Measurements from ENCODE around the gene SYNC. TPM values are rescaled to one million over a fixed set of nuclear protein-coding genes. Genes with fewer than 3 reads are reported as not detected.
"Not testable (repeated sequence)": the region's sequence is repeated elsewhere in the genome, so short reads cannot be mapped to it uniquely, and the experiment has no call there.

The SYNC gene
- total RNA-seq, 1 donor from 2014 or later: 71.8 TPM

GRCh38 chr1:32642292-32642827 lies 60.2 kb downstream of the SYNC start:
- not testable (repeated sequence) for DNase-seq

- DNase-seq: no peak
Observed at GRCh38 chr1:32639489-32640075, 63.0 kb downstream of the SYNC start.

- no peak for DNase-seq
Observed at GRCh38 chr1:32636914-32637645, 65.5 kb downstream of the SYNC start.

GRCh38 chr1:32635508-32636277 lies 66.9 kb downstream of the SYNC start:
- no peak for DNase-seq

- DNase-seq: no peak
Observed at GRCh38 chr1:32632829-32633228, 69.7 kb downstream of the SYNC start.

GRCh38 chr1:32630173-32630572 lies 72.4 kb downstream of the SYNC start:
- DNase-seq: not testable (repeated sequence)

Small RNA genes within 50 kb of the gene (small RNA-seq; reads per million reads assigned to genes)
- not detected for gene RF00019 (ENCODE audit: low replicate concordance)

Other genes with a start within 250 kb of the SYNC start
- under 0.01 TPM for gene ZBTB8B, start 237.7 kb downstream of the SYNC start, total RNA-seq
- gene ZBTB8A, start 163.3 kb downstream of the SYNC start, total RNA-seq: 13.3 TPM
- 18.2 TPM for gene ZBTB8OS, start 52.2 kb downstream of the SYNC start, total RNA-seq
- 147 TPM for gene RBBP4, start 51.6 kb downstream of the SYNC start, total RNA-seq
- 36.1 TPM for gene YARS1, start 114.6 kb upstream of the SYNC start, total RNA-seq
- 68.8 TPM for gene S100PBP, start 114.9 kb upstream of the SYNC start, total RNA-seq
- 125 TPM for gene FNDC5, start 168.1 kb upstream of the SYNC start, total RNA-seq
- 0.21 TPM for gene HPCA, start 183.7 kb upstream of the SYNC start, total RNA-seq
- 14.9 TPM for gene TMEM54, start 198.6 kb upstream of the SYNC start, total RNA-seq